ENCODE data around the gene CUEDC2.
A peak's percentile ranks its signal among the peaks of the same experiment; 100 is the strongest.
"Not testable (repeated sequence)": the region's sequence is repeated elsewhere in the genome, so short reads cannot be mapped to it uniquely, and the experiment has no call there.

Gene CUEDC2

GRCh38 chr10:102455893-102456471, 23.6 kb upstream of the CUEDC2 start:
- no peak overlapping the region for H3K4me3 ChIP-seq (ENCODE audit: low read depth, low read length)
- peak; percentile 47 for DNase-seq (ENCODE audit: low read depth)

GRCh38 chr10:102454662-102455487, 22.5 kb upstream of the CUEDC2 start:
- DNase-seq (ENCODE audit: low read depth); H3K4me3 ChIP-seq (ENCODE audit: low read depth, low read length): not testable (repeated sequence)

GRCh38 chr10:102453502-102453901, 21.1 kb upstream of the CUEDC2 start:
- H3K4me3 ChIP-seq (ENCODE audit: low read depth, low read length), result no peak overlapping the region
- no peak for DNase-seq (ENCODE audit: low read depth)

- DNase-seq (ENCODE audit: low read depth), result no peak
- H3K4me3 ChIP-seq (ENCODE audit: low read depth, low read length), result no peak overlapping the region
These were observed 20.4 kb upstream of the CUEDC2 start for GRCh38 chr10:102452672-102453340.

- peak within 1 kb of the TSS; percentile 72 for H3K4me3 ChIP-seq (ENCODE audit: low read depth, low read length)
- no peak for DNase-seq (ENCODE audit: low read depth)
These were observed 19.0 kb upstream of the CUEDC2 start, which contains the start of gene C10orf95 for GRCh38 chr10:102451105-102451969. TSS of gene C10orf95 (minus strand) at chr10:102451543. CDS start at chr10:102451093, 450 bp downstream.

- peak; percentile 32 for DNase-seq (ENCODE audit: low read depth)
- H3K4me3 ChIP-seq (ENCODE audit: low read depth, low read length), result peak overlapping the region; percentile 72
These were observed 18.2 kb upstream of the CUEDC2 start for GRCh38 chr10:102450374-102451104.

- peak overlapping the region; percentile 72 for H3K4me3 ChIP-seq (ENCODE audit: low read depth, low read length)
- no peak for DNase-seq (ENCODE audit: low read depth)
These were observed 17.7 kb upstream of the CUEDC2 start for GRCh38 chr10:102450124-102450373.

- DNase-seq (ENCODE audit: low read depth), result peak; percentile 27
- peak overlapping the region; percentile 72 for H3K4me3 ChIP-seq (ENCODE audit: low read depth, low read length)
These were observed 17.1 kb upstream of the CUEDC2 start for GRCh38 chr10:102449321-102450123.

- no peak overlapping the region for H3K4me3 ChIP-seq (ENCODE audit: low read depth, low read length)
- DNase-seq (ENCODE audit: low read depth), result no peak
These were observed 12.5 kb upstream of the CUEDC2 start for GRCh38 chr10:102444851-102445250.

GRCh38 chr10:102438374-102438773, 6.0 kb upstream of the CUEDC2 start:
- no peak overlapping the region for H3K4me3 ChIP-seq (ENCODE audit: low read depth, low read length)
- DNase-seq (ENCODE audit: low read depth), result no peak

- H3K4me3 ChIP-seq (ENCODE audit: low read depth, low read length), result no peak overlapping the region
- no peak for DNase-seq (ENCODE audit: low read depth)
These were observed 5.1 kb upstream of the CUEDC2 start for GRCh38 chr10:102437515-102437914.

- H3K4me3 ChIP-seq (ENCODE audit: low read depth, low read length), result peak overlapping the region; percentile 47
- no peak for DNase-seq (ENCODE audit: low read depth)
These were observed 3.9 kb upstream of the CUEDC2 start for GRCh38 chr10:102436312-102436711.

- peak overlapping the region; percentile 47 for H3K4me3 ChIP-seq (ENCODE audit: low read depth, low read length)
- no peak for DNase-seq (ENCODE audit: low read depth)
These were observed 3.3 kb upstream of the CUEDC2 start for GRCh38 chr10:102435529-102436233.

GRCh38 chr10:102435133-102435497, 2.7 kb upstream of the CUEDC2 start:
- no peak for DNase-seq (ENCODE audit: low read depth)
- H3K4me3 ChIP-seq (ENCODE audit: low read depth, low read length), result peak overlapping the region; percentile 29

- H3K4me3 ChIP-seq (ENCODE audit: low read depth, low read length), result no peak overlapping the region
- DNase-seq (ENCODE audit: low read depth), result no peak
These were observed 2.2 kb upstream of the CUEDC2 start for GRCh38 chr10:102434394-102435132.

- H3K4me3 ChIP-seq (ENCODE audit: low read depth, low read length), result no peak overlapping the region
- no peak for DNase-seq (ENCODE audit: low read depth)
These were observed 1.3 kb upstream of the CUEDC2 start for GRCh38 chr10:102433619-102434046.

- peak overlapping the region; percentile 90 for H3K4me3 ChIP-seq (ENCODE audit: low read depth, low read length)
- no peak for DNase-seq (ENCODE audit: low read depth)
These were observed 786 bp downstream of the CUEDC2 start for GRCh38 chr10:102431452-102432124.
